Measurements from ENCODE around the gene GSTM2. TPM values are rescaled to one million over a fixed set of nuclear protein-coding genes. Genes with fewer than 3 reads are reported as not detected.

GSTM2 gene
- total RNA-seq, 1 experiment from 2014 or later: 10.2 TPM

DNA sequence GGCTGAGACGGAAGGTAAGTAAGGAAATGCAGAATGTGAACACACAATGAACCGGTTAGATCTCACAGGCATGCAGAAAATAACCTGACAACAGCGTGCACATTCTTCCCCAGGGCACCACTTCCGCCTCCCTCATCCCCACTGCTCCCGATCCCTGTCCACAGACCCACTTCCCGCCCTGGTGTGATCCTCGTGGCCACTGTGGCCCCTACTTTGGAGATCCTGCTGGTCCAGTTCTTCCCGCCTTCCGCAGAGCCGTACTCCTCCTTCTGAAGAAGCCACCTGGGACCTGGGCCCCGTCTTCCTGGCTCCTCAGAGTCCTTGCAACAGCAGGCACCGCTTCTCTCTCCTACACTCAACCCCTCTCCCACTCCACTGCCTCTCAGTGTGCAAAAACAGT, 13.3 kb upstream of the GSTM2 start:
- DNase-seq (ENCODE audit: low read depth, low spot score): no peak
- POLR2A ChIA-PET: no interaction called here
- ATAC-seq: no peak
- CTCF ChIA-PET: no interaction called here
- no peaks in the 10 kb centered on the region; the same call in 1 of the 2 replicates for H3K4me1 ChIP-seq (ENCODE audit: control insufficient read depth, insufficient read depth, low read length)
- BruUV-seq (replicated peaks): no TSS peak
- H3K4me3 ChIP-seq (ENCODE audit: low read depth in 2 of 2, low read length in 2 of 2): no peak overlapping the region
- H3K27me3 ChIP-seq (ENCODE audit: control insufficient read depth, insufficient read depth, low read length): no peaks in the 10 kb centered on the region
- intact Hi-C loops (cut with micrococcal nuclease; ENCODE audit: unreplicated experiment) (no loop called here), in situ Hi-C loops (cut with HindIII; ENCODE audit: low pct_unique_long_range_greater_than_20kb, low sequenced_read_pairs) (no loop called here)
- H3K9me3 ChIP-seq (ENCODE audit: control insufficient read depth, insufficient read depth, low read depth, low read length): no peaks in the 10 kb centered on the region
- H3K27ac ChIP-seq (ENCODE audit: low read length): no peak overlapping the region
- H3K36me3 ChIP-seq (ENCODE audit: control insufficient read depth, insufficient read depth, low read length): no peaks in the 10 kb centered on the region
- TF ChIP-seq, protein P1, sequence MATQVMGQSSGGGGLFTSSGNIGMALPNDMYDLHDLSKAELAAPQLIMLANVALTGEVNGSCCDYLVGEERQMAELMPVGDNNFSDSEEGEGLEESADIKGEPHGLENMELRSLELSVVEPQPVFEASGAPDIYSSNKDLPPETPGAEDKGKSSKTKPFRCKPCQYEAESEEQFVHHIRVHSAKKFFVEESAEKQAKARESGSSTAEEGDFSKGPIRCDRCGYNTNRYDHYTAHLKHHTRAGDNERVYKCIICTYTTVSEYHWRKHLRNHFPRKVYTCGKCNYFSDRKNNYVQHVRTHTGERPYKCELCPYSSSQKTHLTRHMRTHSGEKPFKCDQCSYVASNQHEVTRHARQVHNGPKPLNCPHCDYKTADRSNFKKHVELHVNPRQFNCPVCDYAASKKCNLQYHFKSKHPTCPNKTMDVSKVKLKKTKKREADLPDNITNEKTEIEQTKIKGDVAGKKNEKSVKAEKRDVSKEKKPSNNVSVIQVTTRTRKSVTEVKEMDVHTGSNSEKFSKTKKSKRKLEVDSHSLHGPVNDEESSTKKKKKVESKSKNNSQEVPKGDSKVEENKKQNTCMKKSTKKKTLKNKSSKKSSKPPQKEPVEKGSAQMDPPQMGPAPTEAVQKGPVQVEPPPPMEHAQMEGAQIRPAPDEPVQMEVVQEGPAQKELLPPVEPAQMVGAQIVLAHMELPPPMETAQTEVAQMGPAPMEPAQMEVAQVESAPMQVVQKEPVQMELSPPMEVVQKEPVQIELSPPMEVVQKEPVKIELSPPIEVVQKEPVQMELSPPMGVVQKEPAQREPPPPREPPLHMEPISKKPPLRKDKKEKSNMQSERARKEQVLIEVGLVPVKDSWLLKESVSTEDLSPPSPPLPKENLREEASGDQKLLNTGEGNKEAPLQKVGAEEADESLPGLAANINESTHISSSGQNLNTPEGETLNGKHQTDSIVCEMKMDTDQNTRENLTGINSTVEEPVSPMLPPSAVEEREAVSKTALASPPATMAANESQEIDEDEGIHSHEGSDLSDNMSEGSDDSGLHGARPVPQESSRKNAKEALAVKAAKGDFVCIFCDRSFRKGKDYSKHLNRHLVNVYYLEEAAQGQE (IDR thresholded peaks at IDR 0.05; ENCODE audit: insufficient read depth in 1 of 2, low read depth in 2 of 2, low read length in 1 of 2): no peak
- TF ChIP-seq TCF7L2 (IDR thresholded peaks at IDR 0.05; ENCODE audit: low read depth, low read length) (no peak), CTCF (IDR thresholded peaks at IDR 0.05) (no peak), POLR2AphosphoS5 (IDR thresholded peaks at IDR 0.05; ENCODE audit: low read depth, low read length) (no peak), SIN3A (IDR thresholded peaks at IDR 0.05; ENCODE audit: borderline replicate concordance, insufficient read depth, low read depth, low read length) (no peak)

DNA sequence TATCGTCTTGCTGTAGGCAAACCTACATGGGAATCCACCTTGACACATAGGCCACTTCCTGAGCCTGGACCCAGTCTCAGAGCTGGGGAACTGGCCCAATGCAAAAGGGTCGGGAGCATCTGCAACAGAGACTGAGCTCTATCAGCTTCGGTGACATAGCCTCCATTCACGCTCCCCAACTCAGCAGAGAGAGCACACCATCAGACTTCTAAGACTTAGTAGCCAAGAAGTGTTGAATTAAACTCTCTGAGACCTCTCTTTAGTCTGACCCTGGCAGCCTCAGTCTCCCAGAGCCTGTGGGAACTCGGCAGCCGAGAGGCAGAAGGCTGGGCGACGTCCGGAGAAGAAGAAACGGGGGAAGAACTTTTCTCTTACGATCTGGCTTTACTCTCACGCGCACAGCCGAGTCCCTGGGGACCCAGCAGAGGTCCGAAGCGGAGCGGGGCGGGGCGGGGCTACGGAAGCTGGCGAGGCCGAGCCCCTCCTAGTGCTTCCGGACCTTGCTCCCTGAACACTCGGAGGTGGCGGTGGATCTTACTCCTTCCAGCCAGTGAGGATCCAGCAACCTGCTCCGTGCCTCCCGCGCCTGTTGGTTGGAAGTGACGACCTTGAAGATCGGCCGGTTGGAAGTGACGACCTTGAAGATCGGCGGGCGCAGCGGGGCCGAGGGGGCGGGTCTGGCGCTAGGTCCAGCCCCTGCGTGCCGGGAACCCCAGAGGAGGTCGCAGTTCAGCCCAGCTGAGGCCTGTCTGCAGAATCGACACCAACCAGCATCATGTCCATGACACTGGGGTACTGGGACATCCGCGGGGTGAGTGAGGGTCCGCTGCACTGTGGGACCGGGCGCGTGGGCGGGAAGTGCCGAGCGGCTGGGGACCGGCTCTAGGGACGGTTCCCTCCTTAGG, 12.0 kb upstream of the GSTM2 start, which contains the start of gene GSTM4:
TSS of gene GSTM4 (plus strand) at position 485 of the 905 bp plus-strand sequence. CDS start at position 776, 291 bp downstream.
- POLR2A ChIA-PET: no interaction called here

More for the DNA sequence above, 12.0 kb upstream of the GSTM2 start, which contains the start of gene GSTM4:
- Histone ChIP-seq H3K4me3 (ENCODE audit: low read depth in 2 of 2, low read length in 2 of 2) (peak within 1 kb of the TSS; percentile 64 to 81), H3K9me3 (ENCODE audit: control insufficient read depth, insufficient read depth, low read depth, low read length) (no peaks in the 10 kb centered on the region), H3K27me3 (ENCODE audit: control insufficient read depth, insufficient read depth, low read length) (no peaks in the 10 kb centered on the region), H3K36me3 (ENCODE audit: control insufficient read depth, insufficient read depth, low read length) (no peaks in the 10 kb centered on the region), H3K4me1 (ENCODE audit: control insufficient read depth, insufficient read depth, low read length) (no peaks in the 10 kb centered on the region; the same call in 1 of the 2 replicates), H3K27ac (ENCODE audit: low read length) (peak within 1 kb of the TSS; percentile 91)
- no TSS peak for BruUV-seq (replicated peaks)
- intact Hi-C loops (cut with micrococcal nuclease; ENCODE audit: unreplicated experiment) (no loop called here), in situ Hi-C loops (cut with HindIII; ENCODE audit: low pct_unique_long_range_greater_than_20kb, low sequenced_read_pairs) (no loop called here)
- no peak for DNase-seq (ENCODE audit: low read depth, low spot score)
- peak; percentile 98 for ATAC-seq
- CTCF ChIA-PET: interaction anchor here (0.6 kb wide), 2 partner anchors 121 to 267 kb away, joined by 3 to 8 read pairs; no protein-coding TSS in a partner anchor
- TF ChIP-seq SIN3A (IDR thresholded peaks at IDR 0.05; ENCODE audit: borderline replicate concordance, insufficient read depth, low read depth, low read length) (0 out of 2 replicates have a peak, but pooled peaks have one; percentile 42), CTCF (IDR thresholded peaks at IDR 0.05) (no peak), TCF7L2 (IDR thresholded peaks at IDR 0.05; ENCODE audit: low read depth, low read length) (no peak), POLR2AphosphoS5 (IDR thresholded peaks at IDR 0.05; ENCODE audit: low read depth, low read length) (peak; percentile 55; the same call in 1 of the 2 replicates)
- TF ChIP-seq, protein P1 (IDR thresholded peaks at IDR 0.05; ENCODE audit: insufficient read depth in 1 of 2, low read depth in 2 of 2, low read length in 1 of 2): no peak

All from Panc1 (cell line).